Epithelial cell of esophagus (primary cell): Measurements from ENCODE around the gene HS6ST1.

ENCODE experiments used
- DNase-seq: peaks from one replicate; pipeline ENCODE4 v3.0.0; 2010; ENCODE audit warnings: low read depth
- H3K4me3 ChIP-seq: 2 replicates; pipeline ENCODE4 v1.5.1; 2011; ENCODE audit warnings: mild to moderate bottlenecking, low read length, control low read depth
- CTCF ChIP-seq: IDR thresholded peaks from 2 replicates; pipeline ENCODE4 v1.5.1; 2011; ENCODE audit warnings: low read depth, mild to moderate bottlenecking, low read length, control low read depth, inconsistent platforms; ENCODE audit not compliant: insufficient read depth; ENCODE audit errors: missing control alignments

HS6ST1 gene

GRCh38 chr2:128290356-128290755, 28.3 kb downstream of the HS6ST1 start:
- no peak for DNase-seq
- H3K4me3 ChIP-seq: no peak overlapping the region
- no peak for TF ChIP-seq CTCF

- H3K4me3 ChIP-seq: no peak overlapping the region
- no peak for TF ChIP-seq CTCF
- no peak for DNase-seq
Observed at GRCh38 chr2:128289439-128289838, 29.2 kb downstream of the HS6ST1 start.

- DNase-seq: no peak
- no peak for TF ChIP-seq CTCF
- H3K4me3 ChIP-seq: no peak overlapping the region
Observed at GRCh38 chr2:128288781-128289180, 29.9 kb downstream of the HS6ST1 start.

- no peak for DNase-seq
Observed at GRCh38 chr2:128287780-128288735, 30.6 kb downstream of the HS6ST1 start.

GRCh38 chr2:128286905-128287779, 31.5 kb downstream of the HS6ST1 start:
- no peak for DNase-seq
- no peak for TF ChIP-seq CTCF
- H3K4me3 ChIP-seq: no peak overlapping the region

More at GRCh38 chr2:128287780-128288735, 30.6 kb downstream of the HS6ST1 start:
- no peak overlapping the region for H3K4me3 ChIP-seq
- TF ChIP-seq CTCF: no peak

GRCh38 chr2:128286011-128286721, 32.5 kb downstream of the HS6ST1 start:
- TF ChIP-seq CTCF: no peak
- no peak overlapping the region for H3K4me3 ChIP-seq
- no peak for DNase-seq
